Keratinocyte (primary cell): ENCODE data around the gene RHBDD1. TPM values are rescaled to one million over a fixed set of nuclear protein-coding genes. Genes with fewer than 3 reads are reported as not detected.
A peak's percentile ranks its signal among the peaks of the same experiment; 100 is the strongest.

Experiments
- DNase-seq: peaks from one replicate; pipeline ENCODE4 v3.0.0-alpha.2; 2011; ENCODE audit warnings: low read depth, missing footprints, low spot score
- FAIRE-seq: peaks from 2 replicates; lab custom pipeline; 2011; peaks lifted over from hg19 to GRCh38; lab: Jason Lieb, UNC
- H2AFZ ChIP-seq: 2 replicates; pipeline ENCODE4 v1.6.0; 2012; ENCODE audit warnings: low read length, control low read depth, inconsistent platforms; ENCODE audit not compliant: control insufficient read depth
- H3K27ac ChIP-seq: 2 replicates; pipeline ENCODE4 v1.5.1; 2011; ENCODE audit warnings: low read length; ENCODE audit not compliant: control insufficient read depth, insufficient read depth
- H3K27me3 ChIP-seq: 3 replicates; pipeline ENCODE4 v1.6.0; 2011; ENCODE audit warnings: low read length; ENCODE audit not compliant: control insufficient read depth, insufficient read depth; ENCODE audit errors: extremely low read depth
- H3K36me3 ChIP-seq, 2 experiments: 2 replicates in 1 of 2; 3 replicates in 1 of 2; pipeline ENCODE4 v1.5.1; 2011; ENCODE audit warnings: low read length in 2 of 2, mild to moderate bottlenecking in 1 of 2; ENCODE audit not compliant: control insufficient read depth in 2 of 2, insufficient read depth in 2 of 2; ENCODE audit errors: extremely low read depth in 1 of 2
- H3K4me1 ChIP-seq: 3 replicates; pipeline ENCODE4 v1.5.1; 2011; ENCODE audit warnings: low read length; ENCODE audit not compliant: control insufficient read depth, insufficient read depth; ENCODE audit errors: extremely low read depth
- H3K4me2 ChIP-seq: 3 replicates; pipeline ENCODE4 v1.6.0; 2011; ENCODE audit warnings: low read depth, low read length; ENCODE audit not compliant: control insufficient read depth, insufficient read depth; ENCODE audit errors: extremely low read depth
- H3K4me3 ChIP-seq, 3 experiments: fragments of 200-600 bp in 1 of 3; sonication (generic) in 1 of 3; 2 replicates in 2 of 3; 3 replicates in 1 of 3; pipeline ENCODE4 v1.5.1; 2011 to 2016; ENCODE audit warnings: low read length in 3 of 3, mild to moderate bottlenecking in 3 of 3, control low read depth in 2 of 3, inconsistent platforms in 1 of 3, low read depth in 1 of 3, mixed read lengths in 1 of 3, mixed run types in 1 of 3, moderate library complexity in 1 of 3; ENCODE audit not compliant: control insufficient read depth in 2 of 3, insufficient read depth in 2 of 3; ENCODE audit errors: extremely low read depth in 1 of 3
- H3K79me2 ChIP-seq: 2 replicates; pipeline ENCODE4 v1.6.0; 2012; ENCODE audit warnings: low read length; ENCODE audit not compliant: control insufficient read depth, insufficient read depth
- H3K9ac ChIP-seq: 3 replicates; pipeline ENCODE4 v1.6.0; 2011; ENCODE audit warnings: low read length; ENCODE audit not compliant: control insufficient read depth, insufficient read depth; ENCODE audit errors: extremely low read depth
- H3K9me1 ChIP-seq: 3 replicates; pipeline ENCODE4 v1.6.0; 2011; ENCODE audit warnings: low read length; ENCODE audit not compliant: control insufficient read depth, insufficient read depth; ENCODE audit errors: extremely low read depth
- H3K9me3 ChIP-seq: 2 replicates; pipeline ENCODE4 v1.5.1; 2012; ENCODE audit warnings: low read depth, low read length; ENCODE audit not compliant: control insufficient read depth
- H4K20me1 ChIP-seq: 3 replicates; pipeline ENCODE4 v1.6.0; 2011; ENCODE audit warnings: low read length; ENCODE audit not compliant: control insufficient read depth, insufficient read depth; ENCODE audit errors: extremely low read depth
- EZH2 ChIP-seq: IDR thresholded peaks from one replicate; pipeline ENCODE4 v1.6.1; 2012; ENCODE audit warnings: inconsistent platforms, mild to moderate bottlenecking, low read length, moderate library complexity
- dilution Hi-C: fragments of 300-500 bp; cut with MboI; formaldehyde crosslinking; loops from one replicate; pipeline ENCODE4 v1.7.0; 2020; ENCODE audit warnings: low sequenced_read_pairs; ENCODE audit not compliant: extremely low pct_ligation_motif_present
- polyA plus RNA-seq, 5 experiments: library from polyadenylated mRNA; depleted of rRNA in 3 of 5; stranded (reverse) in 3 of 5; stranded (forward) in 1 of 5; unstranded in 1 of 5; fragments of >200 nt; gene quantifications; 1 replicate in 1 of 5; 2 replicates in 3 of 5; 3 replicates in 1 of 5; pipeline versions ENCODE4 v1.2.1 to v1.2.3, GENCODE V29; 2011 to 2012; ENCODE audit warnings: missing spikeins in 2 of 5, low read depth in 1 of 5, low replicate concordance in 1 of 5
- TF ChIP-seq, protein P1 (sequence below), 3 experiments: IDR thresholded peaks in 1 of 3; conservative IDR thresholded peaks in 1 of 3; optimal IDR thresholded peaks in 1 of 3; 2 replicates in 2 of 3; 3 replicates in 1 of 3; pipeline versions ENCODE3 to v1.5.1; 2011; ENCODE audit warnings: low read length in 3 of 3, mild to moderate bottlenecking in 3 of 3, moderate library complexity in 2 of 3, control low read depth in 1 of 3, inconsistent platforms in 1 of 3; ENCODE audit not compliant: insufficient read depth in 2 of 3; ENCODE audit errors: extremely low read depth in 1 of 3

Gene RHBDD1
- polyA plus RNA-seq, 1 donor (not counting 4 experiments of a cell fraction or from before 2014, with no cell fraction given), result 27.8 TPM

DNA sequence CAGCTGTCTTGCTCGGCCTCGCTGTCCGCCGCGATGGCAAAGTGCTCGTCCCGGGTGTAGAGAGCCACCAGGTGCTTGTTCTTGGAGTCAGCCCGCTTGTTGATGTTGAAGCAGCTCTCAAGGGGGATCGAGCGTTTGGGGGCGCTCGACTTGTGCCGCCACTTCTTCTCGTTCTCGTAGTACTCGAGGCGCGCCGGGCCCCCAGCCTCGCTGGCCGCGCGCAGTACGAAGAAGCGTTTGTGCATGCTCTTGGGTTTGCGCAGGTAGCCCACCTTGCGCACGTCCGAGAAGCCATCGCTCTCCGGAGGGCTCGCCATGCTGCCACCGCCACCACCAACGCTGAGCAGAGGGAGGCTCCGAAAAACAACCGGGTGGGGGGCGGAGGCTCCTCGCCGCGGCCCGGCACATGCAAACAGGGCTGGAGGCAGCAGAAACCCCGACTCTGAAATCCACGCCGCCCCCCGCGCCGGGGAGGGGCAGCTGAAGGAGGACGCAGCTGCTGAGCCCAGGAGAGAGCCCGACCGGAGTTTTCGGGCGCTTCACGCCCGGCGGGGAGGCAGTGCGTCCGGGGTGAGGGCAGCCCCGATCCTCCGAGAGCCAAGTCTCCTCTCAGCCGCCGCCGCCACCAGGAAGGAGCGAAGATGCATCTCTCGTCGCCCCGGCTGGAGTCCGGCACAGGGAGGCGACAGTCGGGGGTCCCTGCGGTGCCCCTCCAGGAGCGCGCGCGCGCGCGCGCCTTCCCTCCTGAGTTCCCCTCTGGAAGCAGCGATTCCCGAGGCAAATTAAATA lies 37.2 kb upstream of the RHBDD1 start:
- no peaks in the 10 kb centered on the region for H4K20me1 ChIP-seq
- no peak for FAIRE-seq
- H3K9me1 ChIP-seq, result no peaks in the 10 kb centered on the region
- peak overlapping the region; percentile 88 for H3K9ac ChIP-seq
- H3K4me3 ChIP-seq, result peak overlapping the region; percentile 76 to 90 (median 86)
- DNase-seq, result no peak
- H3K36me3 ChIP-seq, result peaks cover 15% of the 10 kb centered on the region in 2 experiments
- no peaks in the 10 kb centered on the region for H3K27me3 ChIP-seq
- TF ChIP-seq, protein P1, sequence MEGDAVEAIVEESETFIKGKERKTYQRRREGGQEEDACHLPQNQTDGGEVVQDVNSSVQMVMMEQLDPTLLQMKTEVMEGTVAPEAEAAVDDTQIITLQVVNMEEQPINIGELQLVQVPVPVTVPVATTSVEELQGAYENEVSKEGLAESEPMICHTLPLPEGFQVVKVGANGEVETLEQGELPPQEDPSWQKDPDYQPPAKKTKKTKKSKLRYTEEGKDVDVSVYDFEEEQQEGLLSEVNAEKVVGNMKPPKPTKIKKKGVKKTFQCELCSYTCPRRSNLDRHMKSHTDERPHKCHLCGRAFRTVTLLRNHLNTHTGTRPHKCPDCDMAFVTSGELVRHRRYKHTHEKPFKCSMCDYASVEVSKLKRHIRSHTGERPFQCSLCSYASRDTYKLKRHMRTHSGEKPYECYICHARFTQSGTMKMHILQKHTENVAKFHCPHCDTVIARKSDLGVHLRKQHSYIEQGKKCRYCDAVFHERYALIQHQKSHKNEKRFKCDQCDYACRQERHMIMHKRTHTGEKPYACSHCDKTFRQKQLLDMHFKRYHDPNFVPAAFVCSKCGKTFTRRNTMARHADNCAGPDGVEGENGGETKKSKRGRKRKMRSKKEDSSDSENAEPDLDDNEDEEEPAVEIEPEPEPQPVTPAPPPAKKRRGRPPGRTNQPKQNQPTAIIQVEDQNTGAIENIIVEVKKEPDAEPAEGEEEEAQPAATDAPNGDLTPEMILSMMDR (optimal IDR thresholded peaks at IDR 0.05 in 1 of 3, IDR thresholded peaks at IDR 0.05 in 1 of 3, conservative IDR thresholded peaks at IDR 0.05 in 1 of 3; ENCODE audit: extremely low read depth in 1 of 3, insufficient read depth in 2 of 3, low read length in 3 of 3), result peak in 1 of 3 experiments; percentile 56
- no peak for TF ChIP-seq EZH2
- peak overlapping the region; percentile 77 for H3K27ac ChIP-seq
- no peaks in the 10 kb centered on the region for H3K9me3 ChIP-seq
- peak overlapping the region; percentile 81 for H3K4me2 ChIP-seq
- dilution Hi-C loops, result no loop called here
- peaks cover 39% of the 10 kb centered on the region for H3K4me1 ChIP-seq
- peak overlapping the region; percentile 26 for H2AFZ ChIP-seq
- H3K79me2 ChIP-seq, result peaks cover 57% of the 10 kb centered on the region

DNA sequence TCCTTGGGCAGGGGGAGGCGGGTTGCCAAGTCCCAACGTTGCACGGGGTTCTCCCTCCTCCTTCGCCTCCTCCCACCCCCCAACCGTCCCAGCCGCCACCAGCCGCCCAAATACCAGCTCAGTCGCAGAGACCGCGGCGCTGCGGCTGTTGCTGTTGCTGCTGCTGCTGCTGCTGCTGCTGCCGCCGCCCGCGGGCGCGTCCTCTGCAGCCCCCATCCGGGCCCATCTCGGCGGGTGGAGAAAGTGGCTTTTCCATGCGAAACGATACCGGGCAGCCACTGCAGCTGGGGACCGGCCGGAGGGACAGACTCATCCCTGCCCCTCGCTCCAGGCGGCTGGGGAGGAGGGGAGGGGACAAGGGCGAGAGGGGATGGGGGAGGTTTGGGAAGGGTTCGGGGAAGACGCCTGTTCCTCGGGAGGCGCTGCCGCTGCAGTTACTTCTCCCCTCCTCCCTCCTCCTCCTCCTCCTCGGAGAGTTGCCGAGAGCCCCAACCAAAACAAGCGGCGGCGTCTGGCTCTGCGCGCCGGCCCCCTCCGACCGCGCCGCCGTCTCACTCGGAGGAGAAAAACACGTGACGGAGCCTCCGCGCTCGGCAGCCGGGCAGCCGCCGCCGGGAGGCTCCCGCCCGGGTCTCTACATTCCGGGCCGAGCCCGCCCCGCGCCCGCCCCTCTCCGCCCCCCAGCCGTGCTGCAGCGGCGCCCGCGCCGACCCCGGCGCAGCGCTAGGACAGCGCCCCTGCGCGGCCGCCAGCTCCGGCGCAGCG lies 36.5 kb upstream of the RHBDD1 start, which contains the start of gene IRS1:
TSS of gene IRS1 (minus strand) at position 610 of the 765 bp plus-strand sequence. CDS start 1,082 bp downstream, outside the sequence.
- dilution Hi-C loops, result no loop called here
- TF ChIP-seq, protein P1 (optimal IDR thresholded peaks at IDR 0.05 in 1 of 3, IDR thresholded peaks at IDR 0.05 in 1 of 3, conservative IDR thresholded peaks at IDR 0.05 in 1 of 3; ENCODE audit: extremely low read depth in 1 of 3, insufficient read depth in 2 of 3, low read length in 3 of 3), result peak in 2 of 3 experiments; percentile 21 to 71
- TF ChIP-seq EZH2, result no peak
- H2AFZ ChIP-seq, result peak within 1 kb of the TSS; percentile 63
- peaks cover 36% of the 10 kb centered on the region for H3K4me1 ChIP-seq
- peaks cover 49% of the 10 kb centered on the region for H3K79me2 ChIP-seq
- H4K20me1 ChIP-seq, result no peaks in the 10 kb centered on the region
- peaks cover 15% of the 10 kb centered on the region in 2 experiments for H3K36me3 ChIP-seq
- peak within 1 kb of the TSS; percentile 76 to 90 (median 86) for H3K4me3 ChIP-seq
- no peaks in the 10 kb centered on the region for H3K9me1 ChIP-seq
- no peak for FAIRE-seq
- H3K27ac ChIP-seq, result peak within 1 kb of the TSS; percentile 77
- H3K4me2 ChIP-seq, result peak within 1 kb of the TSS; percentile 81
- H3K9me3 ChIP-seq, result no peaks in the 10 kb centered on the region
- peak within 1 kb of the TSS; percentile 88 for H3K9ac ChIP-seq
- no peak for DNase-seq
- H3K27me3 ChIP-seq, result no peaks in the 10 kb centered on the region
